ENCODE data around the gene BAK1.
A peak's percentile ranks its signal among the peaks of the same experiment; 100 is the strongest.
"Not testable (repeated sequence)": the region's sequence is repeated elsewhere in the genome, so short reads cannot be mapped to it uniquely, and the experiment has no call there.

The BAK1 gene

DNA sequence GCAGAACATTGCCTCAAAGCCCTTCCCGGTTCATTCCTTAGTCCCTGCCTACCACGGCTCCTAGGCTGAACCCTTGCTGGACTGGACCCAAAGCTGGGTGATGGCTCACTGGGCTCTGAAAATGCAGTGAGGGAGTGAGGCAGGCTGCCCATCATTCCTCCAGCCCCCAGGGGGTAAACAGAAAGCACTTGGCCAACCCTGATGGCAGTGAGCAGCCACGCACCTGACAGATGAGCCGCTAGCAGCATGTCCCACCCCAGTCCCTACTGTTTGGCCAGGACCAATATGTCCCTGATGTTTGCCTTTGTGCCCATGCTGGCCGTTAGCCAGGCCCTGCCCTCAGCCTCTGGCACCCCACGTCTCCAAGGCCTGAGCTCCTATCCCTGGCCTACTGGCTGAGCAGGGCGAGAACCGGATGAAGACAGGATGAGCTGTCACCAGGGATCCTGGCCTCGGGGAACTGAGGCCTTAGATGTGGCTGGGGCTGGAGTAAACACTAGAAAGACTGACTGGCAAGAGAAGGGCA, 19.4 kb upstream of the BAK1 start:
- in situ Hi-C loops (cut with MboI; ENCODE audit: low sequenced_read_pairs, unreplicated experiment), result no loop called here

DNA sequence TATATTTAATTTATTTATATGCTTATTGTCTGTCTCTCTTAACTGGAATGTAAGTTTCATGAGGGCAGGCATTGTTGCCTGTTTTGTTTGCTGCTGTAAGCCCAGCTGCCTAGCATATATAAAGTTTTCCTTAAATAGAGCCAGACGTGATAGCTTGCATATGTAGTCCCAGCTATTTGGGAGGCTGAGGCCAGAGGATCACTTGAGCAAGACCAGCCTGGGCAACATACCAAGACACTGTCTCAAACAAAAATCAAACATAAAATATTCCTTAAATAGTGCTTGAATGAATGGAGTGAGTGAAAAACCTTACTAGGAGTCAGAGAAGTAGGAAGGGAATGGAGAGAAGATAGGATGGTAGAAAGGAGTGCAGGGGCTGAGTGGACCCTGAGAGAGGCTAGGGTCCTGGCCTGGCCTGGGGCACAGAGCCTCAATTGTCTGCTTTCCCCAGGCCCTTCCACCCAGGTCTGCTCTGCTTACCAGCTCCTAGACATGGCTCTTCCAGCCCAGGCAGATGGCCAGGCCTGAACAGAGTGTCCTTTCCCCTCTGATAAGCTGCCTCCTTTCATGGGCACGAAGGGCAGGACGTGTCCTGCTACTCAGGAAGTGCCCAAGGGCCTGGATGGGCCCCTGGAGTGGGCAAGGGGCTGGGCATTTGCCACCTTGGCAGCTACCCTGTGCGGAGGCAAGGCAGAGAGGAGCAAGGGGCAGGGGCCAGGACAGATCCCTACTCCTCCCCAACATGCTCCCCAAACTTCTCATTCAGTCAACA, 17.7 kb upstream of the BAK1 start:
- DNase-seq (ENCODE audit: low spot score), result no peak
- TF ChIP-seq, protein P1, sequence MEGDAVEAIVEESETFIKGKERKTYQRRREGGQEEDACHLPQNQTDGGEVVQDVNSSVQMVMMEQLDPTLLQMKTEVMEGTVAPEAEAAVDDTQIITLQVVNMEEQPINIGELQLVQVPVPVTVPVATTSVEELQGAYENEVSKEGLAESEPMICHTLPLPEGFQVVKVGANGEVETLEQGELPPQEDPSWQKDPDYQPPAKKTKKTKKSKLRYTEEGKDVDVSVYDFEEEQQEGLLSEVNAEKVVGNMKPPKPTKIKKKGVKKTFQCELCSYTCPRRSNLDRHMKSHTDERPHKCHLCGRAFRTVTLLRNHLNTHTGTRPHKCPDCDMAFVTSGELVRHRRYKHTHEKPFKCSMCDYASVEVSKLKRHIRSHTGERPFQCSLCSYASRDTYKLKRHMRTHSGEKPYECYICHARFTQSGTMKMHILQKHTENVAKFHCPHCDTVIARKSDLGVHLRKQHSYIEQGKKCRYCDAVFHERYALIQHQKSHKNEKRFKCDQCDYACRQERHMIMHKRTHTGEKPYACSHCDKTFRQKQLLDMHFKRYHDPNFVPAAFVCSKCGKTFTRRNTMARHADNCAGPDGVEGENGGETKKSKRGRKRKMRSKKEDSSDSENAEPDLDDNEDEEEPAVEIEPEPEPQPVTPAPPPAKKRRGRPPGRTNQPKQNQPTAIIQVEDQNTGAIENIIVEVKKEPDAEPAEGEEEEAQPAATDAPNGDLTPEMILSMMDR (IDR thresholded peaks at IDR 0.05; ENCODE audit: borderline replicate concordance, control extremely low read depth, extremely low read depth, insufficient read depth, missing control alignments), result no peak
- in situ Hi-C loops (cut with MboI; ENCODE audit: low sequenced_read_pairs, unreplicated experiment), result no loop called here

More for the DNA sequence above, 19.4 kb upstream of the BAK1 start:
- no peak for DNase-seq (ENCODE audit: low spot score)
- TF ChIP-seq, protein P1 (IDR thresholded peaks at IDR 0.05; ENCODE audit: borderline replicate concordance, control extremely low read depth, extremely low read depth, insufficient read depth, missing control alignments), result no peak

DNA sequence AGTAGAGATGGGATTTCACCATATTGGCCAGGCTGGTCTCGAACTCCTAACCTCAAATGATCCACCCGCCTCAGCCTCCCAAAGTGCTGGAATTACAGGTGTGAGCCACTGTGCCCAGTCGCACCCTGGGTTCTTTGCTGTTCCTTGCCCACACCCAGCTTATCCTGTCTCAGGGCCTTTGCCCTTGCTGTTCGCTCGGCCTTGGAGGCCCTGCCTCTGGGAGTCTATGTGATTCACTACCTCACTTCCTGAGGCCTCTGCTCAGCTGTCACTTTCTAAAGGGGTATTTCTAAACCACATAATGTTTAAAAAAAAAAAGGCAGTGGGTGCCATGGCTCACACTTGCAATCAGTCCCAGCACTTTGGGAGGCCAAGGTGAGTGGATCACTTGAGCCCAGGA, 16.8 kb upstream of the BAK1 start:
- DNase-seq (ENCODE audit: low spot score); in situ Hi-C loops (cut with MboI; ENCODE audit: low sequenced_read_pairs, unreplicated experiment): not testable (repeated sequence)

DNA sequence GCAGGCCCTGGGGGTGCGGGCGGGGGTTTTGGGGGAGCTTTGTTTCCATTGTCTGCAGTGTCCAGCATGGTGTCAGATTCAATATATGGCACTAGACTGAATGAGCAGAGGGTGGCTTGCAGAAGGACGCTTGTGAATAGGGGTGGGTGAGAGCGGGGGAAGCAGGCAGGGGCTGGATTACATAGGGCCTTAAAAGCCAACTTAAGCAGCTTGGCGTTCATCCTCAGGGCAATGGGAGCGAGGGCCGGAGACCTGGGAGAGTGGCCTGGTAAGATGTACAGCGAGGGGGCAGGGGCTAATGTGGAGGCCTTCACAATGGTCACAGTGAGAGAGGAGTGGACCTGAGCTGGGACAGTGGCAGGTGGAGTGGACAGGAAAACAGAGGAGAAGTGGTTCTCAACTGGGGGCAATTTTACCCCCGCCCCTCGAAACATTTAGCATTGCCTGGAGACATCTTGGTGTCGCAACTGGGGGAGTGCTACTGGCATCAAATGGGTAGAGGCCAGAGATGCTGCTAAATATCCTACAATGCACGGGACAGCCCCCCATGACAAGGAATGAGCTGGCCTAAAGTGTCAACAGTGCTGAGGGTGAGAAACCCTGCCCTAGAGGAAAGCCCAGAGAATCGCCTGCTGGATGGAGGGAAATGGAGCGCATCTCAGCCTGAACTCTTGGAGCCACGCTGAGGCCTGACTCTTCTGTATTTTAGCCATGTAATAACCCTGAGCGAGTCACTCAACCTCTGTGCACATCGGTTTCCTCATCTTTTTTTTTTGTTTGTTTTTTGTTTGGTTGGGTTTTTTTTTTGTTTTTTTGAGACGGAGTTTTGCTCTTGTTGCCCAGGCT, 15.1 kb upstream of the BAK1 start:
- no peak for DNase-seq (ENCODE audit: low spot score)
- in situ Hi-C loops (cut with MboI; ENCODE audit: low sequenced_read_pairs, unreplicated experiment), result no loop called here
- TF ChIP-seq, protein P1 (IDR thresholded peaks at IDR 0.05; ENCODE audit: borderline replicate concordance, control extremely low read depth, extremely low read depth, insufficient read depth, missing control alignments), result no peak

DNA sequence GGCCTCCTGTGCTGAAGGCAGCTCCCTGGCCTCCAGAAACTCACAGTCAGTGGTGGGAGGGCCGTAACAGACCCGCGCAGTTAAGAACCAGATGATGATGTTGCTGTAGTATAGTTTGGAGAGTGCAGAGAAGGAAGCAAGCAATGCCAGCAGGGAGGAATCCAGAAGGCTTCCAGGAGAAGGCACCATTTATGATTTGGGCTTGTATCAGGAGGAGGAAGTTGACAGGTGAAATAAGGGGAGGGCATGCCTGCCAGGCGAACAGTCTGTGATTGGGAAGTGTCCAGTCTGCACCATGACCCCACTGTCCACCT, 13.3 kb upstream of the BAK1 start:
- in situ Hi-C loops (cut with MboI; ENCODE audit: low sequenced_read_pairs, unreplicated experiment), result no loop called here

DNA sequence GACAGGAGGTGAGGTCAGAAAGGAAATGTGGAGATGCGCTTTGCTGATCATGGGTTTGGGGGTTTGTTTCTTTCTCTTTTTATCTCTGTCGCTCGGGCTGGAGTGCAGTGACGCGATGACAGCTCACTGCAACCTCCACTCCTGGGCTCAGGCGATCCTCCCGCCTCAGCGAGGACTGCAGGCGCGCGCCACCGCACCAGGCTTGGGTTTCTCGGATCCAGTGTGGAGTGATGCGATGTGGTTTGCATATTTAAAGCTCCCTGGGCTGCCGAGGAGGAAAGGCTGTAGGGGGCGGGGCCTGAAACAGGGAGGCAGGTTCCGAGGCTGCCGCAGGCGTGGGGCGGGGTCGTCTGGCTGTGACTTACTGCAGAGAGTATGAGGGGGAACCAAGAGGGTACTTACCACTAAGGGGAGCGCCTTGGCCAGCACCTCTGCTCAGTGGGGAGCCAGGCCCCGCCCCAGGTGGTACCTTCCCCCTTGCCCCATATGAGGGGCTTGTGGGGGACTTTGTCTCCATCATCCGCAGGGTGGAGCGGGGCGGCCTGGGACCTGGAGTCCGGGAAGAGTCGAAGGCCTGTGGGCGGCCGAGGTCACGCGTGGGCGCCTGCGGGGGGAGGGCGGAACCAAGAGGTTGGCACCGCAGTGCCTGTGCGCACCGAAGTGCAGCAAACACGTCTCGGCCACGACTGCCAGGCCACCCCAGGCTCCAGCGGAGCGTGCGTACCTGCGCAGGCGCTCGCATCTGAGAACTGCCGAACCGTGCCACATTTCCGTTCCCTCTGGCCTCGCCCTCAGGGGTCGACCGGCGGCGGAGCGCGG, 12.7 kb upstream of the BAK1 start:
- DNase-seq (ENCODE audit: low spot score), result peak; percentile 75
- in situ Hi-C loops (cut with MboI; ENCODE audit: low sequenced_read_pairs, unreplicated experiment), result no loop called here
- TF ChIP-seq, protein P1 (IDR thresholded peaks at IDR 0.05; ENCODE audit: borderline replicate concordance, control extremely low read depth, extremely low read depth, insufficient read depth, missing control alignments), result no peak

More for the DNA sequence above, 13.3 kb upstream of the BAK1 start:
- TF ChIP-seq, protein P1 (IDR thresholded peaks at IDR 0.05; ENCODE audit: borderline replicate concordance, control extremely low read depth, extremely low read depth, insufficient read depth, missing control alignments), result no peak
- no peak for DNase-seq (ENCODE audit: low spot score)

Measured in GM13976 (cell line).